Esophagus muscularis mucosa (tissue), 4 donors: ENCODE results near the gene HSPA4.

ENCODE experiments used
- CTCF ChIP-seq, 3 experiments: fragments of 200-600 bp in 2 of 3; fragments of 450-650 bp in 1 of 3; sonication (generic) in 2 of 3; IDR thresholded peaks; one replicate each; pipeline ENCODE4 v1.5.1; 2017 to 2019; ENCODE audit warnings: antibody characterized with exemption in 3 of 3, mild to moderate bottlenecking in 2 of 3, moderate library complexity in 1 of 3
- EP300 ChIP-seq: sonication (generic); formaldehyde crosslinking; IDR thresholded peaks from one replicate; pipeline ENCODE4 v1.6.1; 2017; ENCODE audit warnings: antibody characterized with exemption
- POLR2A ChIP-seq: fragments of 450-650 bp; IDR thresholded peaks from one replicate; pipeline ENCODE4 v1.6.1; 2017; ENCODE audit warnings: antibody characterized with exemption, moderate library complexity, mild to moderate bottlenecking, low read depth
- POLR2AphosphoS5 ChIP-seq, 2 donors: sonication (generic); formaldehyde crosslinking; IDR thresholded peaks; one replicate each; pipeline ENCODE4 v1.6.1; 2017; ENCODE audit warnings: antibody characterized with exemption in 2 of 2

GRCh38 chr5:133066045-133066444 lies 14.2 kb downstream of the HSPA4 start:
- no peak for TF ChIP-seq POLR2A
- no peak for TF ChIP-seq CTCF (IDR thresholded peaks at IDR 0.05)
- no peak for TF ChIP-seq POLR2AphosphoS5 (IDR thresholded peaks at IDR 0.05)
- no peak for TF ChIP-seq EP300
